Parathyroid adenoma (tissue), 2 donors: ENCODE measurements around the gene TMEM108.

Experiments used
- H2AFZ ChIP-seq: fragments of 300-600 bp; sonication (generic); one replicate; pipeline ENCODE4 v1.7.0; 2017; ENCODE audit warnings: antibody characterized with exemption, mild to moderate bottlenecking
- H3K27ac ChIP-seq: fragments of 300-600 bp; sonication (generic); one replicate; pipeline ENCODE4 v1.7.0; 2017
- H3K27me3 ChIP-seq: fragments of 300-600 bp; sonication (generic); one replicate; pipeline ENCODE4 v1.7.0; 2017; ENCODE audit warnings: low read length; ENCODE audit not compliant: control insufficient read depth, insufficient read depth
- H3K36me3 ChIP-seq: fragments of 300-600 bp; sonication (generic); one replicate; pipeline ENCODE4 v1.7.0; 2017; ENCODE audit warnings: low read length; ENCODE audit not compliant: control insufficient read depth, insufficient read depth
- H3K4me1 ChIP-seq: fragments of 300-600 bp; sonication (generic); one replicate; pipeline ENCODE4 v1.7.0; 2017; ENCODE audit warnings: control low read depth
- H3K4me2 ChIP-seq: fragments of 300-600 bp; sonication (generic); one replicate; pipeline ENCODE4 v1.7.0; 2017; ENCODE audit warnings: low read length
- H3K4me3 ChIP-seq: fragments of 300-600 bp; sonication (generic); one replicate; pipeline ENCODE4 v1.7.0; 2017; ENCODE audit warnings: low read depth, low read length
- H3K79me2 ChIP-seq: fragments of 300-600 bp; sonication (generic); one replicate; pipeline ENCODE4 v1.7.0; 2017; ENCODE audit warnings: control low read depth
- H3K9ac ChIP-seq: fragments of 300-600 bp; sonication (generic); one replicate; pipeline ENCODE4 v1.7.0; 2017; ENCODE audit warnings: mild to moderate bottlenecking
- H3K9me3 ChIP-seq: fragments of 300-600 bp; sonication (generic); one replicate; pipeline ENCODE4 v1.7.0; 2017; ENCODE audit warnings: low read length; ENCODE audit not compliant: control insufficient read depth
- TF ChIP-seq, protein P1 (sequence below): fragments of 300-600 bp; sonication (generic); IDR thresholded peaks from one replicate; pipeline ENCODE4 v1.7.0; 2017; ENCODE audit warnings: antibody characterized with exemption, mild to moderate bottlenecking
- donor health status: primary hyperparathyroidism.

TMEM108 gene

DNA sequence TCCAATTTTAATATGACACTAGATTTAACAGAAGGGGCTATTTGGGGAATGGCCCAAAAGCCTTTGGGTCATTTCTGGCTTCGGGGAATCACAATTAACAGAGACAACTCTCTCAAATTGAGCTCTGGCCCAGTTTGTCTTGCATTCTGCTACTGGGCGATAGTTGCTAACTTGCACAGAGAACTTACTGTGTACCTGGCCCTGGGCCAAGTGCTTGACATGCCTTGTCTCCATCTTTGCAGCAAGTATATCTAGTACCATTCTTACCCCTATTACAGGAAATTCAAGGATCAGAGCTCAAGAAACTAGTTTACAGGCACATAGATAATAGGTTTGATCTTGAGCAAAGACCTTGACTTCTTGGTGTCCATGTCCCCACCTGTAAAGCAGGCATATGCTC is 175.7 kb downstream of the TMEM108 start:
- Histone ChIP-seq H3K36me3 (no peaks in the 10 kb centered on the region), H3K27ac (no peak overlapping the region), H3K9ac (no peak overlapping the region), H3K9me3 (no peaks in the 10 kb centered on the region), H3K79me2 (no peaks in the 10 kb centered on the region), H3K4me3 (no peak overlapping the region), H3K4me2 (no peak overlapping the region), H2AFZ (no peak overlapping the region), H3K27me3 (no peaks in the 10 kb centered on the region), H3K4me1 (no peaks in the 10 kb centered on the region)
- TF ChIP-seq, protein P1, sequence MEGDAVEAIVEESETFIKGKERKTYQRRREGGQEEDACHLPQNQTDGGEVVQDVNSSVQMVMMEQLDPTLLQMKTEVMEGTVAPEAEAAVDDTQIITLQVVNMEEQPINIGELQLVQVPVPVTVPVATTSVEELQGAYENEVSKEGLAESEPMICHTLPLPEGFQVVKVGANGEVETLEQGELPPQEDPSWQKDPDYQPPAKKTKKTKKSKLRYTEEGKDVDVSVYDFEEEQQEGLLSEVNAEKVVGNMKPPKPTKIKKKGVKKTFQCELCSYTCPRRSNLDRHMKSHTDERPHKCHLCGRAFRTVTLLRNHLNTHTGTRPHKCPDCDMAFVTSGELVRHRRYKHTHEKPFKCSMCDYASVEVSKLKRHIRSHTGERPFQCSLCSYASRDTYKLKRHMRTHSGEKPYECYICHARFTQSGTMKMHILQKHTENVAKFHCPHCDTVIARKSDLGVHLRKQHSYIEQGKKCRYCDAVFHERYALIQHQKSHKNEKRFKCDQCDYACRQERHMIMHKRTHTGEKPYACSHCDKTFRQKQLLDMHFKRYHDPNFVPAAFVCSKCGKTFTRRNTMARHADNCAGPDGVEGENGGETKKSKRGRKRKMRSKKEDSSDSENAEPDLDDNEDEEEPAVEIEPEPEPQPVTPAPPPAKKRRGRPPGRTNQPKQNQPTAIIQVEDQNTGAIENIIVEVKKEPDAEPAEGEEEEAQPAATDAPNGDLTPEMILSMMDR: no peak

DNA sequence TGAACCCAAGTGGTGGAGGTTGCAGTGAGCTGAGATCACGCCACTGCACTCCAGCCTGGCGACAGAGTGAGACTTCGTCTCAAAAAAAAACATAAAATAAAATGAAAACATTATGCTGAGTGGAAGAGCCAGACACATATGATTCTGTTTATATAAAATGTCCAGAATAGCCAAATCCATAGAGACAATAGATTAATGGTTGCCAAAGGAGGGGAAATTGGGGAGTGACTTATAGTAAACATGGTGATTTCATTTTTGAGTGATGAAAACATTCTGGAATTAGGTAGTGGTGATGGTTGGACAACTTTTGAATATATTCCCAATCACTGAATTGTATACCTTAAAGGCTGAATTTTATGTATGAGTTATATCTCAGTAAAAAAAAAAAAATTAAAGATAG is 189.6 kb downstream of the TMEM108 start:
- Histone ChIP-seq H3K79me2 (no peaks in the 10 kb centered on the region), H2AFZ (no peak overlapping the region), H3K27ac (no peak overlapping the region), H3K4me2 (no peak overlapping the region), H3K27me3 (no peaks in the 10 kb centered on the region), H3K9ac (no peak overlapping the region), H3K4me3 (no peak overlapping the region), H3K36me3 (no peaks in the 10 kb centered on the region), H3K4me1 (no peaks in the 10 kb centered on the region), H3K9me3 (no peaks in the 10 kb centered on the region)
- TF ChIP-seq, protein P1: no peak

DNA sequence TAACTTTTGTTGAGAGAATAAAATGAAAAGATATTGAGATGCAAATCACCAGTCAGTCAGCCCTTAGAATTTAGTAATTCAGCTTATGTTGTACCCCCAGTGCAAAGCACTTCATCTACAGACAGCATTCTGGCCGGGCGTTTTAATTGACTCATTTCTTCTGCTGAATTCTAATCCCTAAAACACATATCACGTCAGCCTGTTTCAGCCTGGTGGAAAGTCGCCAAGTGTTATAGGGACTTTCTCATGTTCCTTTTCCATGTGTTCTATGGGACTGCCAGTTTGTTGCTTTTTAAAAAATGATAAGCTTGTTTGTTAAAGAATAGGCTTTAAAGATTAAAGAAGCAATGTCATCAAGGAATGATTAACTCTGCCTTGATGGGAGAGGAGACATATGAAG is 192.0 kb downstream of the TMEM108 start:
- no peaks in the 10 kb centered on the region for H3K79me2 ChIP-seq
- H3K9ac ChIP-seq: no peak overlapping the region
- no peaks in the 10 kb centered on the region for H3K27me3 ChIP-seq
- H3K27ac ChIP-seq: no peak overlapping the region
- no peaks in the 10 kb centered on the region for H3K36me3 ChIP-seq
- H3K4me3 ChIP-seq: no peak overlapping the region
- TF ChIP-seq, protein P1: no peak
- no peak overlapping the region for H2AFZ ChIP-seq
- H3K4me2 ChIP-seq: no peak overlapping the region
- H3K4me1 ChIP-seq: no peaks in the 10 kb centered on the region
- no peaks in the 10 kb centered on the region for H3K9me3 ChIP-seq

DNA sequence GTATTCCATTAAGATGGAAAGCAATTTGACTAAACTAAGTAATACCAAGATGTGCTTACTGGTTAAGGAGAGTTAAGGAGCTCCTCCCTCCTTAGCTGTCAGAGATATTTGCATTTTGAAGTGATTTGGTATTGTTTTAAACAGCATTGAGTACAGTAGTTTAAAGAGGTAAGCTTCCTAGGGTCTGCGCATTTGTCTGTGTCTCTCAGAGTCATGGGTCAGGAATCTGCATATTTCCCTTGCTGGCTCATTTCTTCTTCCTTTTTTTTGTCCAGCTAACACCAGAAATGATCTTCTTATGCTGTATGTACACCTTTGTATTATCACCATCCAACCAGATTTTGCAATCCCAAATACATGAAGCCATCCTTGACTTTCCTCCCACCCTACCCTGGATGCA is 198.7 kb downstream of the TMEM108 start:
- TF ChIP-seq, protein P1: no peak
- Histone ChIP-seq H3K27ac (no peak overlapping the region), H3K36me3 (no peaks in the 10 kb centered on the region), H3K9me3 (no peaks in the 10 kb centered on the region), H2AFZ (no peak overlapping the region), H3K4me3 (no peak overlapping the region), H3K4me2 (no peak overlapping the region), H3K79me2 (no peaks in the 10 kb centered on the region), H3K4me1 (no peaks in the 10 kb centered on the region), H3K9ac (no peak overlapping the region), H3K27me3 (no peaks in the 10 kb centered on the region)

DNA sequence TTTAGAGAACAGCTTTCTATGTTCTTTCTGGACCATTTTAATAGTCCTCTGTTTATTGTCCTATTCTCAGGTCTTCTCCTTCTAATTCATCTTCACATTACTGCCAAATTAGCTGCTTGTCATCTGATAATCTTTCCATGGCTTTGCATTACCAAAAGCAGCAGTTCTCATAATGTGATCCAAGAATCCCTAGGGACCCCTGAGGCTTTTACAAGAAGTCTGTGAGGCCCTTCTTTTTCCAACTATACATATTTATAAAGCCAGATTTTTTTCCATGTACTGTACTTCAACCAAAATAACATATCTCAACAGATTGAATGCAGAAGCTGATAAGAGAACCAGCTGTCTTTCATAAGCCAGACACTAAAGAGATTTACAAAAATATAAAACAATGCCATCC is 199.2 kb downstream of the TMEM108 start:
- Histone ChIP-seq H3K4me1 (no peaks in the 10 kb centered on the region), H3K4me3 (no peak overlapping the region), H3K9ac (no peak overlapping the region), H3K36me3 (no peaks in the 10 kb centered on the region), H3K27me3 (no peaks in the 10 kb centered on the region), H3K27ac (no peak overlapping the region), H2AFZ (no peak overlapping the region), H3K4me2 (no peak overlapping the region), H3K9me3 (no peaks in the 10 kb centered on the region), H3K79me2 (no peaks in the 10 kb centered on the region)
- TF ChIP-seq, protein P1: no peak
